ENCODE measurements around the gene FOXP4. TPM values are rescaled to one million over a fixed set of nuclear protein-coding genes. Genes with fewer than 3 reads are reported as not detected.

Gene FOXP4
- total and polyA plus RNA-seq, 2 of the 13 experiments (the other 11 are each of a cell fraction or from before 2014, with no cell fraction given): 11.0 to 12.4 TPM

DNA sequence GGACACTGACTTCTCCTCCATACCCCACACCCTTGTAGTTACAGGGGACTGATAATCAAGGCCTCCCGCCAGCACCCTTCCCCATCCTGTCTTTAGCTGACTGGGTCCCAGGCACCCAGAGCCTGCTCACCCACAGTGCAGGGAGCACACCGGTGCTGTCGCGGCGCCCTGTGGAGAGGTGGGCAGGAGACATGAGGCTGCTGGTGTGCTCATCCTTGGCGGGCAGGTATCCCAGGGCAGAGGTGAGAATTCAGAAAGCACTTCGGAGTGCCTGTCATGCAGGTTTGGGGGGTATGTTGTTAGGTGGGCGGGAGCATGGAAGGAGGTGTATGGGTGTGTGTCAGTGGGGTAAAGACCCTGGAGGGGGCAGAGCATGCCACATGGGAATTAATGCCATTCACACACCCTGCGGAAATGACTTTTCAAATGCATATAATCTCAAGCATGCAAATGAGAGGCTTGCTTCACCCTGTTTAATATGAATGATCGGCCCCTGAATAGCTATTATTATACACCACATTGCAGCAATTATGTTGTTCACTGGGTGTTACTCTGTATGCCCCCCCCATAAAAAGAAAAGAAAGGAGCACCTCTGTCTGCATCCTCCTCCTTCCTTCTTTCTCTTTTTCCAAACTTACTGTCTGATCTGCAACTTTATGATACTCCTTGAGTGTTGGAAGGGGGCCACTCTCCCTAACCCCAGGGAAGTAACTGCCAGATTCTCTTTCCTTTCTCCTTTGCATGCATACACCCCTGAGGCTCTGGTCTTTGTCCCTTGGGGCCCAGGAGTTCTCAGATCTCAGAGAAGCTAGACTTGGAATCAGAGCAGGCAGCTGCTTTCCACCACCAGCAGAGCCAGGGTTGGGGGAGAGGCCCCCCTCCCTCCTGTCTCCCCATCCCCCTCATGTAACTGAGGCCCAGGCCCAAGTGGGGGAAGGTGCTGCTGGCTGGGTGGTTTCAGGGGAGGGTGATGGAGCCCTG lies 16.0 kb downstream of the FOXP4 start:
- in situ Hi-C loops (cut with HindIII; ENCODE audit: extremely low pct_ligation_motif_present, low pct_unique_long_range_greater_than_20kb) (no loop called here), intact Hi-C loops (cut with micrococcal nuclease; ENCODE audit: unreplicated experiment) (no loop called here)
- ATAC-seq: peak; percentile 20
- FAIRE-seq: no peak
- no TSS peak for BruUV-seq (replicated peaks)
- no peak overlapping the region for H3K4me3 ChIP-seq (replicated peaks in 1 of 3; ENCODE audit: insufficient read depth in 1 of 3, low read depth in 2 of 3, low read length in 3 of 3)
- H4K20me1 ChIP-seq (ENCODE audit: insufficient read depth, low read length): peaks cover 62% of the 10 kb centered on the region
- no peak overlapping the region for H3K9ac ChIP-seq (ENCODE audit: insufficient read depth, low read depth, low read length)
- H3K27ac ChIP-seq (ENCODE audit: extremely low read length, insufficient read depth, low read length): no peak overlapping the region
- H3K79me2 ChIP-seq (ENCODE audit: insufficient read depth, low read length): peaks cover 72% of the 10 kb centered on the region
- H2AFZ ChIP-seq (ENCODE audit: low read length): no peak overlapping the region
- no peak overlapping the region for H3K4me2 ChIP-seq (ENCODE audit: low read depth, low read length)
- DNase-seq (ENCODE audit: low spot score): no peak
- H3K36me3 ChIP-seq (replicated peaks in 1 of 2; ENCODE audit: control insufficient read depth in 1 of 2, insufficient read depth in 2 of 2, low read length in 2 of 2): peaks cover 35 to 82% of the 10 kb centered on the region in 2 experiments
- CTCF ChIA-PET (ENCODE audit: low intra/inter-chr PET ratio, low total read pairs): no interaction called here
- peaks cover 78% of the 10 kb centered on the region for H3K4me1 ChIP-seq (ENCODE audit: insufficient read depth, low read length)
- no peaks in the 10 kb centered on the region for H3K27me3 ChIP-seq (ENCODE audit: control insufficient read depth in 1 of 2, insufficient read depth in 2 of 2, low read length in 2 of 2)
- 96% methylated on average over 10 of the region's 10 CpGs for WGBS (ENCODE audit: low lambda C conversion rate)
- H3K9me3 ChIP-seq (ENCODE audit: low read length): no peaks in the 10 kb centered on the region
- POLR2A ChIA-PET: no interaction called here
- no peak for TF ChIP-seq MAF1 (CRISPR knock-in tag; IDR thresholded peaks at IDR 0.05; ENCODE audit: borderline replicate concordance)
- no peak for TF ChIP-seq SMAD3 (CRISPR knock-in tag; IDR thresholded peaks at IDR 0.05)
- TF ChIP-seq SATB2 (CRISPR knock-in tag; IDR thresholded peaks at IDR 0.05): no peak
- TF ChIP-seq, protein P1, sequence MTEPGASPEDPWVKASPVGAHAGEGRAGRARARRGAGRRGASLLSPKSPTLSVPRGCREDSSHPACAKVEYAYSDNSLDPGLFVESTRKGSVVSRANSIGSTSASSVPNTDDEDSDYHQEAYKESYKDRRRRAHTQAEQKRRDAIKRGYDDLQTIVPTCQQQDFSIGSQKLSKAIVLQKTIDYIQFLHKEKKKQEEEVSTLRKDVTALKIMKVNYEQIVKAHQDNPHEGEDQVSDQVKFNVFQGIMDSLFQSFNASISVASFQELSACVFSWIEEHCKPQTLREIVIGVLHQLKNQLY (CRISPR knock-in tag; IDR thresholded peaks at IDR 0.05): no peak
- no peak for TF ChIP-seq CCAR2 (optimal IDR thresholded peaks at IDR 0.05; ENCODE audit: low read depth, low read length)
- no peak for TF ChIP-seq NFYC (CRISPR knock-in tag; IDR thresholded peaks at IDR 0.05)
- peak; percentile 73 for TF ChIP-seq AGO2 (optimal IDR thresholded peaks at IDR 0.05; ENCODE audit: low read depth, low read length)
- TF ChIP-seq ZBTB20 (CRISPR knock-in tag; IDR thresholded peaks at IDR 0.05; ENCODE audit: borderline replicate concordance, low read depth): no peak
- peak; percentile 44; the same call in 1 of the 2 replicates for TF ChIP-seq RBFOX2 (IDR thresholded peaks at IDR 0.05; ENCODE audit: low read depth, low read length)
- TF ChIP-seq, protein P2, sequence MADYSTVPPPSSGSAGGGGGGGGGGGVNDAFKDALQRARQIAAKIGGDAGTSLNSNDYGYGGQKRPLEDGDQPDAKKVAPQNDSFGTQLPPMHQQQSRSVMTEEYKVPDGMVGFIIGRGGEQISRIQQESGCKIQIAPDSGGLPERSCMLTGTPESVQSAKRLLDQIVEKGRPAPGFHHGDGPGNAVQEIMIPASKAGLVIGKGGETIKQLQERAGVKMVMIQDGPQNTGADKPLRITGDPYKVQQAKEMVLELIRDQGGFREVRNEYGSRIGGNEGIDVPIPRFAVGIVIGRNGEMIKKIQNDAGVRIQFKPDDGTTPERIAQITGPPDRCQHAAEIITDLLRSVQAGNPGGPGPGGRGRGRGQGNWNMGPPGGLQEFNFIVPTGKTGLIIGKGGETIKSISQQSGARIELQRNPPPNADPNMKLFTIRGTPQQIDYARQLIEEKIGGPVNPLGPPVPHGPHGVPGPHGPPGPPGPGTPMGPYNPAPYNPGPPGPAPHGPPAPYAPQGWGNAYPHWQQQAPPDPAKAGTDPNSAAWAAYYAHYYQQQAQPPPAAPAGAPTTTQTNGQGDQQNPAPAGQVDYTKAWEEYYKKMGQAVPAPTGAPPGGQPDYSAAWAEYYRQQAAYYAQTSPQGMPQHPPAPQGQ (CRISPR knock-in tag; IDR thresholded peaks at IDR 0.05; ENCODE audit: borderline replicate concordance): no peak
- no peak for TF ChIP-seq ZNF282 (IDR thresholded peaks at IDR 0.05; ENCODE audit: partially characterized antibody)
- TF ChIP-seq, protein P3, sequence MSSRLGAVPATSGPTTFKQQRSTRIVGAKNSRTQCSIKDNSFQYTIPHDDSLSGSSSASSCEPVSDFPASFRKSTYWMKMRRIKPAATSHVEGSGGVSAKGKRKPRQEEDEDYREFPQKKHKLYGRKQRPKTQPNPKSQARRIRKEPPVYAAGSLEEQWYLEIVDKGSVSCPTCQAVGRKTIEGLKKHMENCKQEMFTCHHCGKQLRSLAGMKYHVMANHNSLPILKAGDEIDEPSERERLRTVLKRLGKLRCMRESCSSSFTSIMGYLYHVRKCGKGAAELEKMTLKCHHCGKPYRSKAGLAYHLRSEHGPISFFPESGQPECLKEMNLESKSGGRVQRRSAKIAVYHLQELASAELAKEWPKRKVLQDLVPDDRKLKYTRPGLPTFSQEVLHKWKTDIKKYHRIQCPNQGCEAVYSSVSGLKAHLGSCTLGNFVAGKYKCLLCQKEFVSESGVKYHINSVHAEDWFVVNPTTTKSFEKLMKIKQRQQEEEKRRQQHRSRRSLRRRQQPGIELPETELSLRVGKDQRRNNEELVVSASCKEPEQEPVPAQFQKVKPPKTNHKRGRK (CRISPR knock-in tag; IDR thresholded peaks at IDR 0.05): no peak
- TF ChIP-seq ESRRA (CRISPR knock-in tag; IDR thresholded peaks at IDR 0.05; ENCODE audit: low read depth): no peak
- TF ChIP-seq SRSF9 (IDR thresholded peaks at IDR 0.05; ENCODE audit: borderline replicate concordance, insufficient read depth, low read depth, low read length, poor library complexity, severe bottlenecking): no peak
- peak; percentile 17; the same call in 1 of the 2 replicates for TF ChIP-seq ZNF768 (CRISPR knock-in tag; IDR thresholded peaks at IDR 0.05)
- TF ChIP-seq, protein P4, sequence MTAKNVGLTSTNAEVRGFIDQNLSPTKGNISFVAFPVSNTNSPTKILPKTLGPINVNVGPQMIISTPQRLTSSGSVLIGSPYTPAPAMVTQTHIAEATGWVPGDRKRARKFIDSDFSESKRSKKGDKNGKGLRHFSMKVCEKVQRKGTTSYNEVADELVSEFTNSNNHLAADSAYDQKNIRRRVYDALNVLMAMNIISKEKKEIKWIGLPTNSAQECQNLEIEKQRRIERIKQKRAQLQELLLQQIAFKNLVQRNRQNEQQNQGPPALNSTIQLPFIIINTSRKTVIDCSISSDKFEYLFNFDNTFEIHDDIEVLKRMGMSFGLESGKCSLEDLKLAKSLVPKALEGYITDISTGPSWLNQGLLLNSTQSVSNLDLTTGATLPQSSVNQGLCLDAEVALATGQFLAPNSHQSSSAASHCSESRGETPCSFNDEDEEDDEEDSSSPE (CRISPR knock-in tag; IDR thresholded peaks at IDR 0.05): no peak
- TF ChIP-seq, protein P5, sequence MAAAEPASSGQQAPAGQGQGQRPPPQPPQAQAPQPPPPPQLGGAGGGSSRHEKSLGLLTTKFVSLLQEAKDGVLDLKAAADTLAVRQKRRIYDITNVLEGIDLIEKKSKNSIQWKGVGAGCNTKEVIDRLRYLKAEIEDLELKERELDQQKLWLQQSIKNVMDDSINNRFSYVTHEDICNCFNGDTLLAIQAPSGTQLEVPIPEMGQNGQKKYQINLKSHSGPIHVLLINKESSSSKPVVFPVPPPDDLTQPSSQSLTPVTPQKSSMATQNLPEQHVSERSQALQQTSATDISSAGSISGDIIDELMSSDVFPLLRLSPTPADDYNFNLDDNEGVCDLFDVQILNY (CRISPR knock-in tag; conservative IDR thresholded peaks at IDR 0.05): no peak

Data from HepG2 (cell line).